Neural progenitor cell (in vitro differentiated cells): ENCODE results near the gene ASPN. TPM values are rescaled to one million over a fixed set of nuclear protein-coding genes. Genes with fewer than 3 reads are reported as not detected.

Experiments used
- DNase-seq: peaks from one replicate; pipeline ENCODE4 v3.0.0-alpha.2; 2016; ENCODE audit warnings: low spot score
- H2AFZ ChIP-seq: fragments of 200-600 bp; sonication (generic); replicated peaks from 2 replicates; pipeline ENCODE4 v1.6.1; 2016; ENCODE audit warnings: antibody characterized with exemption
- H3F3A ChIP-seq: fragments of 200-600 bp; sonication (generic); 2 replicates; pipeline ENCODE4 v1.6.1; 2016; ENCODE audit warnings: antibody characterized with exemption, low read depth
- H3K27ac ChIP-seq: fragments of 200-600 bp; sonication (generic); 2 replicates; pipeline ENCODE4 v1.5.1; 2016; ENCODE audit warnings: mild to moderate bottlenecking
- H3K27me3 ChIP-seq: fragments of 200-600 bp; sonication (generic); 2 replicates; pipeline ENCODE4 v1.6.1; 2016; ENCODE audit warnings: mild to moderate bottlenecking, moderate library complexity
- H3K36me3 ChIP-seq: fragments of 200-600 bp; sonication (generic); 2 replicates; pipeline ENCODE4 v1.5.1; 2016
- H3K4me1 ChIP-seq: fragments of 200-600 bp; sonication (generic); 2 replicates; pipeline ENCODE4 v1.6.1; 2016; ENCODE audit warnings: mixed run types
- H3K4me2 ChIP-seq: fragments of 200-600 bp; sonication (generic); 2 replicates; pipeline ENCODE4 v1.6.1; 2016
- H3K4me3 ChIP-seq: fragments of 200-600 bp; sonication (generic); 2 replicates; pipeline ENCODE4 v1.5.1; 2016
- H3K79me2 ChIP-seq: fragments of 200-600 bp; sonication (generic); 2 replicates; pipeline ENCODE4 v1.6.1; 2016; ENCODE audit warnings: low read depth
- H3K9ac ChIP-seq: fragments of 200-600 bp; sonication (generic); 2 replicates; pipeline ENCODE4 v1.6.1; 2016
- H3K9me3 ChIP-seq: fragments of 200-600 bp; sonication (generic); 2 replicates; pipeline ENCODE4 v1.5.1; 2016; ENCODE audit warnings: low read depth
- H4K20me1 ChIP-seq: fragments of 200-600 bp; sonication (generic); 2 replicates; pipeline ENCODE4 v1.6.1; 2016; ENCODE audit warnings: low read depth
- H3K27ac Mint-ChIP-seq: 3 replicates; pipeline ENCODE4 v1.8.0; 2021; ENCODE audit warnings: mixed read lengths
- H3K27me3 Mint-ChIP-seq: 2 replicates; pipeline ENCODE4 v1.8.0; 2022; ENCODE audit warnings: low read depth, mild to moderate bottlenecking, inconsistent platforms, moderate library complexity, mixed read lengths; ENCODE audit not compliant: insufficient read depth
- H3K36me3 Mint-ChIP-seq: 3 replicates; pipeline ENCODE4 v1.8.0; 2021; ENCODE audit warnings: mixed read lengths
- H3K4me1 Mint-ChIP-seq: 3 replicates; pipeline ENCODE4 v1.8.0; 2021; ENCODE audit warnings: mixed read lengths
- H3K4me3 Mint-ChIP-seq: 3 replicates; pipeline ENCODE4 v1.8.0; 2021; ENCODE audit warnings: mild to moderate bottlenecking, moderate library complexity, mixed read lengths
- H3K9me3 Mint-ChIP-seq: 3 replicates; pipeline ENCODE4 v1.8.0; 2020; ENCODE audit warnings: mixed read lengths
- CTCF ChIP-seq: fragments of 200-600 bp; sonication (generic); IDR thresholded peaks from 2 replicates; pipeline ENCODE4 v1.5.1; 2017; ENCODE audit warnings: antibody characterized with exemption, mild to moderate bottlenecking
- EZH2 ChIP-seq: fragments of 200-600 bp; sonication (generic); IDR thresholded peaks from 2 replicates; pipeline ENCODE4 v1.6.1; 2017; ENCODE audit warnings: antibody characterized with exemption, mild to moderate bottlenecking, moderate library complexity
- EZH2phosphoT487 ChIP-seq: fragments of 200-600 bp; sonication (generic); IDR thresholded peaks from 2 replicates; pipeline ENCODE4 v1.6.1; 2017; ENCODE audit warnings: antibody characterized with exemption
- total RNA-seq: library from RNA; depleted of rRNA; stranded (reverse); fragments of >200 nt; gene quantifications from 2 replicates; pipeline ENCODE4 v1.2.3, GENCODE V29; 2015; ENCODE audit warnings: low replicate concordance

The ASPN gene
- total RNA-seq, 1 donor from 2014 or later, result not detected

GRCh38 chr9:92509050-92509449 lies 26.7 kb upstream of the ASPN start:
- Histone ChIP-seq H3K4me1 (no peaks in the 10 kb centered on the region), H3K27ac (no peak overlapping the region), H2AFZ (no peak overlapping the region), H3F3A (no peaks in the 10 kb centered on the region), H3K9ac (no peak overlapping the region), H3K9me3 (no peaks in the 10 kb centered on the region), H3K36me3 (no peaks in the 10 kb centered on the region), H3K4me2 (no peak overlapping the region), H4K20me1 (no peaks in the 10 kb centered on the region), H3K4me3 (no peak overlapping the region), H3K27me3 (no peaks in the 10 kb centered on the region), H3K79me2 (no peaks in the 10 kb centered on the region)
- TF ChIP-seq EZH2 (no peak), CTCF (no peak), EZH2phosphoT487 (no peak)
- Mint-ChIP-seq H3K27ac (no peak overlapping the region), H3K4me3 (no peak overlapping the region), H3K27me3 (peaks cover 2% of the 10 kb centered on the region), H3K36me3 (no peaks in the 10 kb centered on the region), H3K9me3 (no peaks in the 10 kb centered on the region), H3K4me1 (no peaks in the 10 kb centered on the region)
- no peak for DNase-seq

DNA sequence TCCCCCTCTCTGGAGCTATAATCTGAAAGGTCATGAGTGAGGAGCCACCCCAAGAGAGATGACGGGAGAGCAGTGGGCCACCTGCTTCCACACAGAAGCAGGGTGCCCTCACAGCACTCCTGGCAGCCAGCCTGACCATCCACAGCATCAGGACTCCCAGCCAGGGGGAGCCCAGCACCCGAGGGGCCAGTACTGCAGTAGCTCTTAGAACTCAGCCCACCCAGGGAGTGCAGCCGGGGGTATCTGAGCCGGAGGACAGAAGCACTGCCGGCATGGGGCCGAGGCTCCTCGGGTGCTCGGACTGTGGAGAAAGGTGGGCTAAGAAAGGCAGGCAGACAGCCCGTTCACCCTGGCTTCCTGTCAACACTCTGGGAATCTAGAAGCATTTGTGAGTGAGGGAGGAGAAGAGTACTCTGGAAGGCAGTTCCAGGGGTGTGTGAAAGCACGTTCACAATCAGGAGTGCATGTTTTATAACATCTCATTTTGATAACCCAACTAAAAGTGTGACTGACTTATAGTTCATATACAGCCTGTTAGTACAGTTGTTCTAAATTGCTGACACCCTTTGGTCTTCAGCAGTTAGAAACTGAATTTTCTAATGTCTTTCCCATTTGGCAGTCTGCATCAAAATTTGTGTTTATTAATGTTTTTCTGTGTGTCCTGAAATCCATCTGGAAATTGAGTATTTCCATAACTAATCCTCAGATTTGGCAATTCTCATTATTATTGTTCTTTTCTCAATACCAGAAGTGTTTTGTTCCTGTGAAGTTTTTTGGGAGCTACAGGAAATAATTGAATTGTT lies 25.9 kb upstream of the ASPN start:
- Mint-ChIP-seq H3K4me1 (no peaks in the 10 kb centered on the region), H3K36me3 (no peaks in the 10 kb centered on the region), H3K9me3 (no peaks in the 10 kb centered on the region), H3K4me3 (no peak overlapping the region), H3K27ac (peak overlapping the region; percentile 31), H3K27me3 (peaks cover 2% of the 10 kb centered on the region)
- Histone ChIP-seq H3F3A (no peaks in the 10 kb centered on the region), H3K27me3 (no peaks in the 10 kb centered on the region), H2AFZ (no peak overlapping the region), H3K9me3 (no peaks in the 10 kb centered on the region), H3K4me2 (no peak overlapping the region), H3K27ac (no peak overlapping the region), H3K79me2 (no peaks in the 10 kb centered on the region), H3K4me3 (no peak overlapping the region), H3K9ac (no peak overlapping the region), H4K20me1 (no peaks in the 10 kb centered on the region), H3K36me3 (no peaks in the 10 kb centered on the region), H3K4me1 (no peaks in the 10 kb centered on the region)
- DNase-seq, result peak; percentile 13
- TF ChIP-seq CTCF (no peak), EZH2phosphoT487 (no peak), EZH2 (no peak)

GRCh38 chr9:92507496-92507895 lies 25.2 kb upstream of the ASPN start:
- Histone ChIP-seq H3K9me3 (no peaks in the 10 kb centered on the region), H3K36me3 (no peaks in the 10 kb centered on the region), H3K4me1 (no peaks in the 10 kb centered on the region), H2AFZ (no peak overlapping the region), H3K27me3 (no peaks in the 10 kb centered on the region), H3K4me2 (no peak overlapping the region), H3F3A (no peaks in the 10 kb centered on the region), H3K27ac (no peak overlapping the region), H3K4me3 (no peak overlapping the region), H3K79me2 (no peaks in the 10 kb centered on the region), H4K20me1 (no peaks in the 10 kb centered on the region), H3K9ac (no peak overlapping the region)
- no peak for DNase-seq
- Mint-ChIP-seq H3K27ac (peak overlapping the region; percentile 31), H3K36me3 (no peaks in the 10 kb centered on the region), H3K27me3 (peaks cover 2% of the 10 kb centered on the region), H3K4me1 (no peaks in the 10 kb centered on the region), H3K9me3 (no peaks in the 10 kb centered on the region), H3K4me3 (no peak overlapping the region)
- TF ChIP-seq CTCF, result no peak
- TF ChIP-seq EZH2, result no peak
- TF ChIP-seq EZH2phosphoT487, result no peak
